22Rv1 (cell line): Measurements from ENCODE around the gene GNAL.

Source experiments
- ZFX ChIP-seq: fragments of 450-650 bp; IDR thresholded peaks from 2 replicates; pipeline ENCODE4 v1.6.1; 2017; ENCODE audit warnings: antibody characterized with exemption, borderline replicate concordance
- TF ChIP-seq, protein P1 (sequence below): fragments of 450-650 bp; IDR thresholded peaks from 2 replicates; pipeline ENCODE4 v1.5.1; 2017; ENCODE audit warnings: mild to moderate bottlenecking

GRCh38 chr18:11839556-11839955, 150.5 kb downstream of the GNAL start:
- TF ChIP-seq, protein P1, sequence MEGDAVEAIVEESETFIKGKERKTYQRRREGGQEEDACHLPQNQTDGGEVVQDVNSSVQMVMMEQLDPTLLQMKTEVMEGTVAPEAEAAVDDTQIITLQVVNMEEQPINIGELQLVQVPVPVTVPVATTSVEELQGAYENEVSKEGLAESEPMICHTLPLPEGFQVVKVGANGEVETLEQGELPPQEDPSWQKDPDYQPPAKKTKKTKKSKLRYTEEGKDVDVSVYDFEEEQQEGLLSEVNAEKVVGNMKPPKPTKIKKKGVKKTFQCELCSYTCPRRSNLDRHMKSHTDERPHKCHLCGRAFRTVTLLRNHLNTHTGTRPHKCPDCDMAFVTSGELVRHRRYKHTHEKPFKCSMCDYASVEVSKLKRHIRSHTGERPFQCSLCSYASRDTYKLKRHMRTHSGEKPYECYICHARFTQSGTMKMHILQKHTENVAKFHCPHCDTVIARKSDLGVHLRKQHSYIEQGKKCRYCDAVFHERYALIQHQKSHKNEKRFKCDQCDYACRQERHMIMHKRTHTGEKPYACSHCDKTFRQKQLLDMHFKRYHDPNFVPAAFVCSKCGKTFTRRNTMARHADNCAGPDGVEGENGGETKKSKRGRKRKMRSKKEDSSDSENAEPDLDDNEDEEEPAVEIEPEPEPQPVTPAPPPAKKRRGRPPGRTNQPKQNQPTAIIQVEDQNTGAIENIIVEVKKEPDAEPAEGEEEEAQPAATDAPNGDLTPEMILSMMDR, result no peak
- no peak for TF ChIP-seq ZFX
